ENCODE data around the gene SECTM1.

DNA sequence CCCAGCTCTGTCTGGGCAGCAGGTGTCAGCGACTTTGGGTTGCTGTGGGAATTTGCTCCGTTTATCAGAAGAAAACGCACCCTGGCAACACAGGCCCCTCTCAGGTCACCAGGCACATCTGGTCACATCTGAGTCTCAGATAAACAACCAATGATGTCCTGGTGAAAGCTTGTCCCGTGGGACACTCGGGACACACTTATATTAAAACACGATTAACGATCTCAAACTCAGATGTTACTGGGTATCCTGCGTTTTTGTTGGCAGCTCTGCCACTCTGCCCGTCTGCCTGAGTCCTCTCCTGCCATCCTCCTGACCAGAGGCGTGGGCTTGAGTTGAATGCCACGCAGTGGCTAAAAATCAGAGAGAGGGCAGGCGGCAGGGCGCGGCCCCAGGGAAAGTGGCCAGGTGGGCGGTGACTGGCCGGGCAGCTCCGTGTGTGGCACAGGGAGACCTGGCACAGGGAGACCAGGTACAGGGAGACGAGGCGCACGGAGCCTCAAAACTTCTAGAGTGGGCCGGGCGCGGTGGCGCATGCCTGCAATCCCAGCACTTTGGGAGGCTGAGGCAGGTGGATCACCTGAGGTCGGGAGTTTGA is 2.1 kb downstream of the SECTM1 start:
- TF ChIP-seq ZFP3 (CRISPR knock-in tag; IDR thresholded peaks at IDR 0.05) (no peak), TOX (CRISPR knock-in tag; IDR thresholded peaks at IDR 0.05; ENCODE audit: borderline replicate concordance) (no peak)
